A549 (cell line): ENCODE measurements around the gene ANKRD18A. TPM values are rescaled to one million over a fixed set of nuclear protein-coding genes. Genes with fewer than 3 reads are reported as not detected.
A peak's percentile ranks its signal among the peaks of the same experiment; 100 is the strongest.

Experiments used
- ATAC-seq, 2 experiments: fragments of 200-7000 bp in 1 of 2; fragments of >200 bp in 1 of 2; cut with Nextera tagmentation in 1 of 2; cut with Tn5 transposase in 1 of 2; 3 replicates each; pipeline versions ENCODE4 v1.8.0 to v1.9.1; 2018 to 2020; ENCODE audit warnings: mild to moderate bottlenecking in 1 of 2, moderate library complexity in 1 of 2
- CTCF ChIA-PET: fragments of 300-600 bp; sonication (Branson Sonifier 250); formaldehyde crosslinking; extraction: SDS; loops from one replicate; lab custom pipeline; 2021; ENCODE audit warnings: antibody characterized with exemption, inconsistent platforms; lab: Yijun Ruan, JAX
- POLR2A ChIA-PET: fragments of 350-600 bp; formaldehyde crosslinking; extraction: SDS; loops from one replicate; lab custom pipeline; 2021; ENCODE audit warnings: antibody characterized with exemption, inconsistent platforms; lab: Yijun Ruan, JAX
- DNase-seq, 2 experiments: peaks; one replicate each; pipeline versions ENCODE4 v3.0.0 to v3.0.0-alpha.2; 2011 to 2016; ENCODE audit warnings: low read depth in 1 of 2, low spot score in 1 of 2
- FAIRE-seq: peaks from 2 replicates; lab custom pipeline; 2011; peaks lifted over from hg19 to GRCh38; lab: Jason Lieb, UNC
- H3K27ac ChIP-seq, 2 experiments: fragments of >200 bp; sonication (Bioruptor Twin); formaldehyde crosslinking; 3 replicates each; pipeline ENCODE4 v1.5.1; 2016 to 2017
- H3K4me1 ChIP-seq: fragments of >200 bp; sonication (Bioruptor Twin); formaldehyde crosslinking; 3 replicates; pipeline ENCODE4 v1.6.1; 2016
- H3K4me2 ChIP-seq: fragments of >200 bp; sonication (Bioruptor Twin); formaldehyde crosslinking; 3 replicates; pipeline ENCODE4 v1.6.1; 2016
- H3K4me3 ChIP-seq: fragments of >200 bp; sonication (Bioruptor Twin); formaldehyde crosslinking; 3 replicates; pipeline ENCODE4 v1.5.1; 2016
- H3K9me3 ChIP-seq: fragments of >200 bp; sonication (Bioruptor Twin); formaldehyde crosslinking; 3 replicates; pipeline ENCODE4 v1.6.1; 2016
- BCL3 ChIP-seq: fragments of >200 bp; sonication (Bioruptor Twin); formaldehyde crosslinking; IDR thresholded peaks from 3 replicates; pipeline ENCODE4 v1.6.1; 2016
- ESRRA ChIP-seq: fragments of 150-350 bp; IDR thresholded peaks from 2 replicates; pipeline ENCODE4 v1.6.1; 2014; ENCODE audit warnings: mild to moderate bottlenecking, low read length, borderline replicate concordance
- GATA3 ChIP-seq: IDR thresholded peaks from 2 replicates; pipeline ENCODE4 v1.6.1; 2012; ENCODE audit warnings: borderline replicate concordance
- HEYL ChIP-seq: fragments of 250-450 bp; sonication (Bioruptor Pico); IDR thresholded peaks from 2 replicates; pipeline ENCODE4 v1.8.0; 2021; ENCODE audit warnings: mild to moderate bottlenecking, moderate library complexity
- HOXA7 ChIP-seq: fragments of 250-450 bp; sonication (Bioruptor Pico); IDR thresholded peaks from 2 replicates; pipeline ENCODE4 v1.5.0; 2020; ENCODE audit warnings: mild to moderate bottlenecking, moderate library complexity
- JUN ChIP-seq, 2 experiments: fragments of >200 bp; sonication (Bioruptor Twin); formaldehyde crosslinking; IDR thresholded peaks; 2 replicates in 1 of 2; 3 replicates in 1 of 2; pipeline ENCODE4 v1.6.1; 2016 to 2017
- JUNB ChIP-seq: fragments of >200 bp; sonication (Bioruptor Twin); formaldehyde crosslinking; IDR thresholded peaks from 2 replicates; pipeline ENCODE4 v1.6.1; 2016
- KDM5A ChIP-seq: fragments of 200-600 bp; sonication (generic); IDR thresholded peaks from 2 replicates; pipeline ENCODE4 v1.6.1; 2016; ENCODE audit warnings: antibody characterized with exemption, mild to moderate bottlenecking
- MAFK ChIP-seq: fragments of 450-650 bp; IDR thresholded peaks from 2 replicates; pipeline ENCODE4 v1.6.1; 2014; ENCODE audit not compliant: partially characterized antibody
- MYC ChIP-seq: IDR thresholded peaks from 2 replicates; pipeline ENCODE4 v1.6.1; 2012; ENCODE audit warnings: mild to moderate bottlenecking, inconsistent platforms, low read length, improper control_type of control experiment, borderline replicate concordance
- NFE2L2 ChIP-seq: fragments of 150-350 bp; conservative IDR thresholded peaks from 2 replicates; pipeline ENCODE4 v1.6.1; 2014; ENCODE audit warnings: low read length
- POLR2AphosphoS2 ChIP-seq: conservative IDR thresholded peaks from 2 replicates; pipeline ENCODE4 v1.6.1; 2012; ENCODE audit warnings: low read length, improper control_type of control experiment, inconsistent platforms
- RAD21 ChIP-seq, 2 experiments: fragments of >200 bp in 1 of 2; sonication (Bioruptor Twin) in 1 of 2; formaldehyde crosslinking in 1 of 2; IDR thresholded peaks in 1 of 2; conservative IDR thresholded peaks in 1 of 2; 2 replicates in 1 of 2; 3 replicates in 1 of 2; pipeline ENCODE4 v1.6.1; 2012 to 2018; ENCODE audit warnings: inconsistent platforms in 1 of 2
- REST ChIP-seq: fragments of 200-600 bp; sonication (generic); IDR thresholded peaks from 2 replicates; pipeline ENCODE4 v1.6.1; 2016; ENCODE audit warnings: antibody characterized with exemption, mild to moderate bottlenecking, moderate library complexity
- RFX5 ChIP-seq: fragments of 450-650 bp; IDR thresholded peaks from 2 replicates; pipeline ENCODE4 v1.7.1; 2014; ENCODE audit warnings: antibody characterized with exemption, mild to moderate bottlenecking, moderate library complexity
- RNF2 ChIP-seq: fragments of 200-600 bp; sonication (generic); IDR thresholded peaks from 2 replicates; pipeline ENCODE4 v1.6.1; 2016; ENCODE audit warnings: low read depth, mild to moderate bottlenecking, antibody characterized with exemption, moderate library complexity, borderline replicate concordance
- SMC3 ChIP-seq: fragments of >200 bp; sonication (Bioruptor Twin); formaldehyde crosslinking; IDR thresholded peaks from 3 replicates; pipeline ENCODE4 v1.6.1; 2018; ENCODE audit warnings: inconsistent platforms
- WGBS: methylation state at CpG from one replicate; pipeline ENCODE4 v1.1.6; 2017; ENCODE audit errors: missing lambda C conversion rate; 5-methylcytosine and 5-hydroxymethylcytosine counted together
- polyA plus RNA-seq, 4 experiments: library from polyadenylated mRNA; depleted of rRNA in 3 of 4; stranded (reverse); fragments of >200 nt; fragmentation: RNase III in 1 of 4; extraction: RNeasy Plus Mini Kit Qiagen cat#74134 plus additional on column Dnase treatment in 1 of 4; gene quantifications; 2 replicates in 3 of 4; 3 replicates in 1 of 4; pipeline ENCODE4 v1.2.3, GENCODE V29; 2011 to 2017
- TF ChIP-seq, protein P1 (sequence below): fragments of 450-650 bp; IDR thresholded peaks from 2 replicates; pipeline ENCODE4 v1.6.1; 2014; ENCODE audit warnings: antibody characterized with exemption

ANKRD18A gene
- polyA plus RNA-seq, 2 of the 4 experiments (the other 2 are of a cell fraction): 4.0 to 15.9 TPM

DNA sequence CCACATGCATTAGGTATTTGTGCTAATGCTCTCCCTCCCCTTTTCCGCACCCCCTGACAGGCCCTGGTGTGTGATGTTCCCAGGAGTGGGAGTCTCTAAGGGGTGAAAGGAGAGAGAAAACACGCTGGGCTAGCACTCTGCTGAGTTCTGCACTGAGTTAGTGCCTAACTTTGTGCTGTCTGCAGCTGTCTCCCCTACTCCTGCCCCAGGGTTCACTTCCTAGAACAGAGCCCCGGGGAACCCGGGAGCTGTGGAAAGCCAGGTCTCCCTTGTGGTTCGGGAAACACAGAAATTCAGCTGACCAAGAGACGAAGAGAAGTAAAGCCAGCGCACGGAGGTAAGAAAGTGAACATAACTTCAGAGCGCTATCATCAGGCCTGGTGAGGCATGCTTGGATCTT is 20.7 kb upstream of the ANKRD18A start:
- TF ChIP-seq JUN (IDR thresholded peaks at IDR 0.05) (no peak), ESRRA (no peak), RNF2 (no peak)
- Histone ChIP-seq H3K9me3 (no peaks in the 10 kb centered on the region), H3K27ac (no peak overlapping the region), H3K4me3 (no peak overlapping the region), H3K4me1 (peaks cover 5% of the 10 kb centered on the region; the same call in 2 of the 3 replicates), H3K4me2 (no peak overlapping the region)
- CTCF ChIA-PET: interaction anchor here (0.6 to 3.4 kb wide), 15 partner anchors 9 to 728 kb away, joined by 3 to 31 read pairs (median 7); no protein-coding TSS in a partner anchor
- ATAC-seq (no peak), DNase-seq (no peak), FAIRE-seq (no peak)
- WGBS: 83% methylated on average over 9 of the region's 9 CpGs
- POLR2A ChIA-PET: no interaction called here

GRCh38 chr9:38639577-38639940 is 19.2 kb upstream of the ANKRD18A start:
- no peak for ATAC-seq
- CTCF ChIA-PET: interaction anchor here (0.6 to 0.7 kb wide), 2 partner anchors 33 to 272 kb away, joined by 3 read pairs; no protein-coding TSS in a partner anchor
- no peak for DNase-seq

DNA sequence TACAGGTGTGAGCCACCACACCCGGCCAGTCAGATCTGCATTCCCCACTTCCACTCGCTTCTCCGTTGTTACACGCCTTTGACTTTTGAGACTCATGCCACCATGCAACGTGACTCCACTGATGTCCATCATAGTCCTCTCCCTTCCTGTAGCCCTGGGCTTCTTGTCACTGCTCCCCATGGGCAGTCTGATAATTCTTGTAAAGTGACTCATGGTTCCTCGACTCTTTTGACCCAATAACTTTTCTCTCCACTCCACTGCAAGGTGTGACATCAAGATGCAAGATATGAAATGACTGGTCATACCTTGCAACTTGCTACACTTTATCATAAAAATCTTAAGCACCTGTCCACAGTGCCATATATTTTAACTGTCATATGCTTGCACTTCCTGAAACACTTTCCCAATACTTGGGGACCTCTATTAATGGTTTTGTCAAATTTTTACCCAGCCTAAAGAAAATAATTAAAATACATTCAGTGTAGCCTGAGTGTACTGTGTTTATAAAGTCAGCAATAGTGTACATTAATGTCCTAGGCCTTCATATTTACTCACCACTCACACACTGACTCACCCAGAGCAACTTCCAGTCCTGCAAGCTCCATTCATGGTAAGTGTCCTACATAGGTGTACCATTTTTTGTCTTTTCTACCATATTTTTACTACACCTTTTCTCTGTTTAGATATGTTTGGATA is 18.6 kb upstream of the ANKRD18A start:
- 75% methylated on average over 5 of the region's 6 CpGs for WGBS
- H3K27ac ChIP-seq: no peak overlapping the region
- POLR2A ChIA-PET: no interaction called here
- no peak overlapping the region for H3K4me3 ChIP-seq
- no peaks in the 10 kb centered on the region for H3K9me3 ChIP-seq
- no peak overlapping the region for H3K4me2 ChIP-seq
- peaks cover 5% of the 10 kb centered on the region; the same call in 2 of the 3 replicates for H3K4me1 ChIP-seq
- peak; percentile 7 for FAIRE-seq
- no peak for TF ChIP-seq KDM5A
- TF ChIP-seq RAD21 (conservative IDR thresholded peaks at IDR 0.05 in 1 of 2, IDR thresholded peaks at IDR 0.05 in 1 of 2): no peak
- no peak for TF ChIP-seq RNF2
- no peak for TF ChIP-seq REST
- no peak for TF ChIP-seq GATA3
- no peak for TF ChIP-seq RFX5
- no peak for TF ChIP-seq HOXA7 (CRISPR knock-in tag)
- TF ChIP-seq SMC3: no peak
- CTCF ChIA-PET: interaction anchor here (0.6 to 0.9 kb wide), 4 partner anchors 17 to 271 kb away, joined by 3 read pairs; no protein-coding TSS in a partner anchor
- DNase-seq: no peak
- no peak for ATAC-seq

More at GRCh38 chr9:38639577-38639940, 19.2 kb upstream of the ANKRD18A start:
- TF ChIP-seq KDM5A (no peak), MAFK (no peak), BCL3 (no peak), JUNB (no peak), POLR2AphosphoS2 (no peak), MYC (no peak), NFE2L2 (no peak), HOXA7 (CRISPR knock-in tag) (no peak), HEYL (no peak)
- TF ChIP-seq, protein P1, sequence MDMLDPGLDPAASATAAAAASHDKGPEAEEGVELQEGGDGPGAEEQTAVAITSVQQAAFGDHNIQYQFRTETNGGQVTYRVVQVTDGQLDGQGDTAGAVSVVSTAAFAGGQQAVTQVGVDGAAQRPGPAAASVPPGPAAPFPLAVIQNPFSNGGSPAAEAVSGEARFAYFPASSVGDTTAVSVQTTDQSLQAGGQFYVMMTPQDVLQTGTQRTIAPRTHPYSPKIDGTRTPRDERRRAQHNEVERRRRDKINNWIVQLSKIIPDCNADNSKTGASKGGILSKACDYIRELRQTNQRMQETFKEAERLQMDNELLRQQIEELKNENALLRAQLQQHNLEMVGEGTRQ: no peak
- TF ChIP-seq, all 56 proteins: peak for 0
- Histone ChIP-seq H3K27ac (no peak overlapping the region), H3K4me1 (peaks cover 5% of the 10 kb centered on the region; the same call in 2 of the 3 replicates), H3K9me3 (no peaks in the 10 kb centered on the region), H3K4me2 (no peak overlapping the region), H3K4me3 (no peak overlapping the region)
- 80% methylated on average over 6 of the region's 6 CpGs for WGBS
- POLR2A ChIA-PET: no interaction called here
- FAIRE-seq: no peak
